GM23248 (cell line): ENCODE results near the gene PSMC3. TPM values are rescaled to one million over a fixed set of nuclear protein-coding genes. Genes with fewer than 3 reads are reported as not detected.

Experiments used
- DNase-seq: peaks from one replicate; pipeline ENCODE4 v3.0.0-alpha.2; 2015
- H2AFZ ChIP-seq: fragments of 200-600 bp; sonication (generic); 2 replicates; pipeline ENCODE4 v1.6.1; 2016; ENCODE audit warnings: antibody characterized with exemption
- H3F3A ChIP-seq: fragments of 200-600 bp; sonication (generic); 2 replicates; pipeline ENCODE4 v1.6.1; 2016; ENCODE audit warnings: mild to moderate bottlenecking, antibody characterized with exemption, mixed run types; ENCODE audit not compliant: insufficient read depth
- H3K27ac ChIP-seq: fragments of 200-600 bp; sonication (generic); 2 replicates; pipeline ENCODE4 v1.5.1; 2016; ENCODE audit warnings: mild to moderate bottlenecking
- H3K27me3 ChIP-seq: fragments of 200-600 bp; sonication (generic); replicated peaks from 2 replicates; pipeline ENCODE4 v1.6.1; 2016; ENCODE audit warnings: mild to moderate bottlenecking; ENCODE audit not compliant: insufficient read depth
- H3K36me3 ChIP-seq: fragments of 200-600 bp; sonication (generic); 2 replicates; pipeline ENCODE4 v1.6.1; 2016; ENCODE audit warnings: low read depth, mild to moderate bottlenecking
- H3K4me1 ChIP-seq: fragments of 200-600 bp; sonication (generic); 2 replicates; pipeline ENCODE4 v1.6.1; 2016; ENCODE audit warnings: mild to moderate bottlenecking; ENCODE audit not compliant: insufficient read depth
- H3K4me2 ChIP-seq: fragments of 200-600 bp; sonication (generic); one replicate; pipeline ENCODE4 v1.6.1; 2016; ENCODE audit warnings: mild to moderate bottlenecking; ENCODE audit not compliant: unreplicated experiment
- H3K4me3 ChIP-seq: fragments of 200-600 bp; sonication (generic); 2 replicates; pipeline ENCODE4 v1.5.1; 2016; ENCODE audit warnings: mild to moderate bottlenecking
- H3K79me2 ChIP-seq: fragments of 200-600 bp; sonication (generic); 2 replicates; pipeline ENCODE4 v1.6.1; 2016; ENCODE audit warnings: mild to moderate bottlenecking; ENCODE audit not compliant: insufficient read depth
- H3K9ac ChIP-seq: fragments of 200-600 bp; sonication (generic); 2 replicates; pipeline ENCODE4 v1.6.1; 2016; ENCODE audit warnings: mild to moderate bottlenecking
- H3K9me2 ChIP-seq: fragments of 200-600 bp; sonication (generic); 2 replicates; pipeline ENCODE4 v1.6.1; 2016; ENCODE audit warnings: mixed run types, mild to moderate bottlenecking, moderate library complexity; ENCODE audit not compliant: insufficient read depth
- H3K9me3 ChIP-seq: fragments of 200-600 bp; sonication (generic); one replicate; pipeline ENCODE4 v1.6.1; 2017; ENCODE audit warnings: low read depth
- H4K20me1 ChIP-seq: fragments of 200-600 bp; sonication (generic); 2 replicates; pipeline ENCODE4 v1.6.0; 2016; ENCODE audit not compliant: insufficient read depth
- EZH2 ChIP-seq: fragments of 200-600 bp; sonication (generic); IDR thresholded peaks from 2 replicates; pipeline ENCODE4 v1.6.1; 2018; ENCODE audit warnings: antibody characterized with exemption, mild to moderate bottlenecking; ENCODE audit not compliant: insufficient read depth, poor library complexity, severe bottlenecking
- EZH2phosphoT487 ChIP-seq: fragments of 200-600 bp; sonication (generic); IDR thresholded peaks from 2 replicates; pipeline ENCODE4 v1.6.1; 2018; ENCODE audit warnings: antibody characterized with exemption, moderate library complexity, mild to moderate bottlenecking, low read depth; ENCODE audit not compliant: insufficient read depth
- WGBS, 2 experiments: methylation state at CpG; one replicate each; pipeline ENCODE4 v1.1.6; 2015 to 2017; ENCODE audit warnings: low lambda C conversion rate in 2 of 2, low coverage in 1 of 2; ENCODE audit errors: missing lambda C conversion rate in 2 of 2; 5-methylcytosine and 5-hydroxymethylcytosine counted together
- in situ Hi-C: fragments of 300-500 bp; cut with MboI; formaldehyde crosslinking; loops from 2 replicates; pipeline ENCODE4 v1.15.0; 2020
- polyA plus RNA-seq: library from polyadenylated mRNA; unstranded; fragments of >200 nt; fragmentation: Nextera tagmentation; extraction: Ambion mirVana; gene quantifications from 2 replicates; pipeline ENCODE4 v1.2.1, GENCODE V29; 2016
- total RNA-seq: library from RNA; depleted of rRNA; stranded (reverse); fragments of >200 nt; shearing (Covaris generic); gene quantifications from 2 replicates; pipeline ENCODE4 v1.2.3, GENCODE V29; 2014

PSMC3 gene
- total and polyA plus RNA-seq, 2 experiments from 2014 or later = 151 to 212 TPM

- H3K9me2 ChIP-seq = no peaks in the 10 kb centered on the region
- H3K9ac ChIP-seq = no peak overlapping the region
- TF ChIP-seq EZH2 (no peak), EZH2phosphoT487 (no peak)
- no peaks in the 10 kb centered on the region for H3K4me1 ChIP-seq
- H3K4me3 ChIP-seq = no peak overlapping the region
- H2AFZ ChIP-seq = no peak overlapping the region
- no peak for DNase-seq
- H4K20me1 ChIP-seq = no peaks in the 10 kb centered on the region
- H3K79me2 ChIP-seq = no peaks in the 10 kb centered on the region
- H3F3A ChIP-seq = no peaks in the 10 kb centered on the region
- WGBS, 2 experiments = 59 to 82% methylated on average over 2 of the region's 2 CpGs
- no peak overlapping the region for H3K27ac ChIP-seq
- H3K4me2 ChIP-seq = no peak overlapping the region
- H3K9me3 ChIP-seq = no peaks in the 10 kb centered on the region
- in situ Hi-C loops = no loop called here
- H3K36me3 ChIP-seq = no peaks in the 10 kb centered on the region
- H3K27me3 ChIP-seq = no peaks in the 10 kb centered on the region
Observed at GRCh38 chr11:47380078-47380477, 46.2 kb downstream of the PSMC3 start.

DNA sequence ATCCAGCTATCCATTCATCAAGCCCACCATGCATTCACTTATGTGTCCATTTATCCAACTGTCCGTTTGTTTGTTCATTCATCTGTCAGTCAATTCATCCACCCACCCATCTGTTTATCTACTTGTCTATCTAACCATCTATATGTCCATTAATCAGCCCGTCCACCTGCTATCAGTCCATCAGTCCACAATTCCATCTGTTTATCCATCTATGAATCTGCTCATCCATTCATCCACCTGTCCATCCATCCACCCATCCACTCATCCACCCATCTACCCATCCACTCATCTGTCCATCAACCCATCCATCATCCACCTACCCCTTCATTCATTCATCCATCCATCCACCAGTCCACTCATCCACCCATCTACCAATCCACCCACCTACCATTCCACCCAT, 46.9 kb downstream of the PSMC3 start:
- no peaks in the 10 kb centered on the region for H3F3A ChIP-seq
- H3K4me1 ChIP-seq = 0 out of 2 replicates have a peak, but pooled peaks cover under 1% of the 10 kb centered on the region
- no peak for TF ChIP-seq EZH2phosphoT487
- TF ChIP-seq EZH2 = no peak
- H3K27ac ChIP-seq = no peak overlapping the region
- no peaks in the 10 kb centered on the region for H3K36me3 ChIP-seq
- no peaks in the 10 kb centered on the region for H4K20me1 ChIP-seq
- H3K9ac ChIP-seq = no peak overlapping the region
- no peak overlapping the region for H3K4me3 ChIP-seq
- in situ Hi-C loops = loop anchor here (10.0 kb wide), 1 partner anchor 65 kb away; the partner anchor contains the start of gene RAPSN
- H2AFZ ChIP-seq = no peak overlapping the region
- H3K79me2 ChIP-seq = no peaks in the 10 kb centered on the region
- no peaks in the 10 kb centered on the region for H3K27me3 ChIP-seq
- 51 to 54% methylated on average over 2 of the region's 2 CpGs for WGBS, 2 experiments
- DNase-seq = no peak
- H3K9me2 ChIP-seq = no peaks in the 10 kb centered on the region
- H3K9me3 ChIP-seq = no peaks in the 10 kb centered on the region
- H3K4me2 ChIP-seq = no peak overlapping the region

GRCh38 chr11:47378836-47379170, 47.4 kb downstream of the PSMC3 start:
- H3K36me3 ChIP-seq = no peaks in the 10 kb centered on the region
- no peaks in the 10 kb centered on the region for H3K9me2 ChIP-seq
- H3K4me2 ChIP-seq = no peak overlapping the region
- no peaks in the 10 kb centered on the region for H3K79me2 ChIP-seq
- no peak for DNase-seq
- in situ Hi-C loops = loop anchor here (10.0 kb wide), 1 partner anchor 66 kb away; the partner anchor contains the start of gene RAPSN
- no peak overlapping the region for H2AFZ ChIP-seq
- no peaks in the 10 kb centered on the region for H3K27me3 ChIP-seq
- no peaks in the 10 kb centered on the region for H3K9me3 ChIP-seq
- no peak overlapping the region for H3K27ac ChIP-seq
- TF ChIP-seq EZH2phosphoT487 (no peak), EZH2 (no peak)
- 0 out of 2 replicates have a peak, but pooled peaks cover 3% of the 10 kb centered on the region for H3K4me1 ChIP-seq
- no peak overlapping the region for H3K9ac ChIP-seq
- no peaks in the 10 kb centered on the region for H4K20me1 ChIP-seq
- no peaks in the 10 kb centered on the region for H3F3A ChIP-seq
- no peak overlapping the region for H3K4me3 ChIP-seq

GRCh38 chr11:47378010-47378835, 48.0 kb downstream of the PSMC3 start, which contains the start of gene SPI1:
Gene SPI1 (minus strand): TSS chr11:47378547. CDS start chr11:47378353, 194 bp downstream.
- Histone ChIP-seq H4K20me1 (no peaks in the 10 kb centered on the region), H3K9me2 (no peaks in the 10 kb centered on the region), H3K27ac (no peak within 1 kb of the TSS), H3K4me1 (0 out of 2 replicates have a peak, but pooled peaks cover 3% of the 10 kb centered on the region), H3F3A (no peaks in the 10 kb centered on the region), H3K36me3 (no peaks in the 10 kb centered on the region), H3K9me3 (no peaks in the 10 kb centered on the region), H3K27me3 (no peaks in the 10 kb centered on the region), H3K9ac (no peak within 1 kb of the TSS), H3K79me2 (no peaks in the 10 kb centered on the region), H3K4me2 (no peak within 1 kb of the TSS), H2AFZ (no peak within 1 kb of the TSS), H3K4me3 (no peak within 1 kb of the TSS)
- WGBS, 2 experiments = 74 to 81% methylated on average over 25 to 31 of the region's 31 CpGs
- in situ Hi-C loops = loop anchor here (10.0 kb wide), 1 partner anchor 67 kb away; the partner anchor contains the start of gene RAPSN
- no peak for TF ChIP-seq EZH2
- TF ChIP-seq EZH2phosphoT487 = no peak
- no peak for DNase-seq
